HG03060 (cell line): ENCODE data around the gene UROS.

Experiments
- ATAC-seq: cut with Tn5 transposase; IDR thresholded peaks from one replicate; pipeline ENCODE4 v1.9.1; 2021; ENCODE audit warnings: low read depth, moderate number of reproducible peaks; ENCODE audit not compliant: unreplicated experiment

UROS gene

DNA sequence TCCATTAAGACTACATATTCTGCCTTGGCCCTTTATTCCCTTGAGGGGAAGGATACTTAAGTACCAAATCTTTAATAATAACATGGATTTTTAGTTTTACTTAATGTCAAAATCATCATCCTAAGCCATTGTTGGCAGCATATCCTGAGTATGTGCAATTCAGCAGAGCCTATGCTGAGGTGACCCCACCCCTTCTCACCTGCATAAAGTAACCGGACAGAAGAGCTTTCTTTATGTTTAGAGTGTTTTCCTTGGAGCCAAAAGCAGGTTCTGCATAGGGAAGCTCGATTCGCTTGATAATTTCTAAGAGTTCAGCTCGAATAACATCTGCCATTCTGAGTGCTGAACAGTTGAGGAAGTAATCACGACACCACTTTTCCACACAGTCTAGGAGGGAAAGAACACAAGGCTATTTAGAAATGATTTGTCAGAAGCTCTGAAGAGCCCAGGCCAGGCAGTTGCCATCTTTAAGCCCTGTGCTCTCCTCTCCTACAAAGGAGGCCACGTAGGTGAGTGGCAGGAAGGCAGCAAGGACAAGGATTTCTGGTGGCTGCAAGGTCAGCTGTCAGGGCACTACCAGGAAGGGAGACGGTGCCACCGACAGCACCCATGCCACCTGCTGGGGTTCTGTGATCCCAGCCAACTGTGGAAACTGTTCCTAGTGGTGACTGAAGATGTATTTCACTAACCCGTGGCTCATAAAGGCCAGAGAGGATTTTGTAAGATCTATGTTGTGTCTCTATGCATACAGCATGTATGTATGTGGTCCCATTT is 15.9 kb upstream of the UROS start:
- no peak for ATAC-seq

DNA sequence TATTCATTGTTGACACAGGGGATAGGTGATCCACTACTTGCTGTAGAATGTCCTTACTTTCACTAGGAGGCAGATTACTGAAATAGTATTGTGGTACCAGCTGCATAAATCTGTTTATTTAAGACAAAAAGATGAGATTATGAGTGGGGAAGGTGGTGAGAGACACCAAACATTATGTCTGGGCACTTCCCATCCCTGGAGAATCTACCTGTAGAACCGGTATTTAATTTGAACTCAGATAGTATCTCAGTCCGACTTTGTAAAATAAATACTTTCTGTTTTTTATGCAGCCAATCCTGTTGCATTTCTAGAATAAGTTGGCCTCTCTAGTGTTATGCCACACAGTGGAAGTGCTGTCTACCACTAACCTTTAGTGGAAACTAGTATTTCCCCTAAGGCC is 13.7 kb upstream of the UROS start:
- no peak for ATAC-seq

- ATAC-seq: no peak
Measured at GRCh38 chr10:125828311-125828710, 5.3 kb upstream of the UROS start.

- ATAC-seq: no peak
Measured at GRCh38 chr10:125827133-125827532, 4.1 kb upstream of the UROS start.

- ATAC-seq: no peak
Measured at GRCh38 chr10:125824736-125825135, 1.7 kb upstream of the UROS start.

GRCh38 chr10:125823663-125824251 is 699 bp upstream of the UROS start:
- ATAC-seq: no peak

DNA sequence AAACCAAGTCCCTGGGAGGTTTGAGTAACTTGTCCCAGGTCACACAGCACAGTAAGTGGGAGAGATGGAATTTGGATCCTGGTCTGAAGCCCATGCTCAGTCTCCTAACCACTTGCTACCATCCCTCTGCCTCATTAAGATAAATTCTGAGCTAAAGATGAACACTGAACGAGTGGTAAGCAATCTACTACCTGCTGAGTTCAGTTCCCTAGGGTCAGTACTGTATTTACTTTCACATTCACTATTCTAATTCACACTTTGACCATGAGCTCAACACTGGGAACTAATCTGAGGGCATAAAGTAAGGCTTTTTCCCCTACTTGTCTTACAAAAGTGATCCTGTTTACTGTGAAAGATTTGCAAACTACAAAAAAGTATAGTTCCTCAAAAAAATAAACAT is 2.4 kb downstream of the UROS start:
- ATAC-seq: peak; percentile 63

- no peak for ATAC-seq
Measured at GRCh38 chr10:125817337-125817946, 5.6 kb downstream of the UROS start.

DNA sequence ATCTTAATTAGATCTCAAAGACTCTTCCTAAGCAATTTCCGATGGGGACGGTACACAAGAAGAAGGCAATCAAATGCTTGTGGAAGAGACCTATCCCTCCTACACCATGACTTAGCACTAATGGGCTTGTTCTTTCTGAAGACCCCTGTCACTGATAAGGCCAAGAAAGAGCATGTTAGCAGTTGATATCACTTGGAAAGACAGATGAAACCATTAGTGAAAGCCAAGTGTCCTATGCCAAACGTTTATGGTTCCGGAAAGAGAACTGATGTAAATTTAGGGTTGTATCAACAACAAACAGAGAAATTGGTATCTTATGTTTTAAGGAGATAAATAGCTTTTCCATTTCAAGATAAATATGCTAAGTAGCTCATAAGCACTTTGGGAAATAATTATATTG is 6.5 kb downstream of the UROS start:
- ATAC-seq: no peak

- ATAC-seq: no peak
Measured at GRCh38 chr10:125815764-125816163, 7.3 kb downstream of the UROS start.

- ATAC-seq: no peak
Measured at GRCh38 chr10:125812128-125812750, 10.8 kb downstream of the UROS start.

DNA sequence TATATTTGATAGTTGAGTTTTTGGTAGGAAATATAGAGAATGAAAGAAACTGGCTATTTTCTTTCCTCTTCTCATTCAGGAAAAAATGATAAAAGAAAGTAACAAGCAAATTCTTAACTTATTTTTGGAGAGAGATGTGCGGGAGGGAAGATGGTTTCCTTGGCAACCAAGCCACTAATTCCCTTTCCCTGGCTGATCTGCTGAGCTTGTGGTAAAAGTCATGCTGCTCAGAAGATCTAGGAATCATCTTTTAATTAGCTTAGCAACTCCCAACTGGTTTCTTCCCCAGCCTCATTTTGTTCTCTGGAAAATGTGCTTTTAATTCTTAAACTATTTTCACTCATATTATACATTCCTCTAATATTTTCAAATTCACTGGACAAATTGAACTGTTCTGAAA is 11.8 kb downstream of the UROS start:
- no peak for ATAC-seq

GRCh38 chr10:125808047-125808446 is 15.0 kb downstream of the UROS start:
- no peak for ATAC-seq

DNA sequence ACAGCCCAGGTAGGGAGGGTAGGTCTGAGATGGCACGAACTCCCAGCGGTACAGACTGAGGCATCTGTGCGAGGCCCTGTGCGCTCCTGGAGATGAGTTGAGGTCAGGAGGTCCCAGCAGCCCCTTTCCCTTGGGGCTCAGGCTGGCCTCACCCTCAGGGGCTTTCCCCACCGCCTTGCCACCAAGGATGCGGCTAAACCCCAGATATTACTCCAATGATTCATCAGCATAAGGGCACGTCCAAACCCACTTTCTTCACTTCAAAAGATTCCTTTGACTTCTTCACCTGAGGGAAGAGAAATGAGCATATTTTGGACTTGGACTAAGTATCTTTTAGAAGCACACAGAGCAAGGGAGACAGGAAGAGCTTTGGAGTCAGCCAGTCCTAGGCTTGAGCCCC is 20.3 kb downstream of the UROS start:
- no peak for ATAC-seq

- no peak for ATAC-seq
Measured at GRCh38 chr10:125802131-125802530, 20.9 kb downstream of the UROS start.

- ATAC-seq: no peak
Measured at GRCh38 chr10:125801574-125801973, 21.5 kb downstream of the UROS start.

- ATAC-seq: no peak
Measured at GRCh38 chr10:125799451-125800182, 23.4 kb downstream of the UROS start.

DNA sequence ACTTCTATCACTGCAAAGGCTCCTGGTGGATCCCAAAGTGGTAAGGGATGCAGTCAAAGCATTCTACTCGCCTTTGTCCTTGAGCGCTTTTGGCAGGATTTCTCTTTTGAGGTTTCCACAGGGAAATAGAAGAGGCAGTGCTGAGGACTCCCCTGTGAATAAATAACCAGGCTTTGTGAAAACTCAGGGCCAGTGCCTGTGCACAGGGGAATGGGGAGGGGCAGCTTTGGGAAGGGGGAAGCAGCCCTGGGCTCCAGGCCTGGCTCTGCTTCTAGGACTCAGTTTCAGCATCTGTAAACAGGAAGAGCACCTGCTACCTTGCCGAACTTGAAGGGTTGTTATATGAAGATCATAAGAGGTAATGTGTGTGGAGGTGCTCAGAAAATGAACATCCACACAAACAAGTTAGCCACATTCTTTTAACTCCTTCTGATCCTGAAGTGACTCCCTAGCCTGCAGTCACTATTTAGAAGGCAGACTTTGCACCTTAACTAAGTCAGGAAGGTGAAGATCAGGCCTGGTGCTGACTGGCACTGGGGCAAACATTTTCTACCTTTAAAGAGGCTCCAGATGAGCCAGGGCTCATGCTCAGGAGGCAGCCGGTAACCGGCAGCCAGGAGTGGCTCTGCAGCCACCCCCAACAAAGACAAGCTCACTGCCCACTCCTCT is 24.9 kb downstream of the UROS start:
- no peak for ATAC-seq

DNA sequence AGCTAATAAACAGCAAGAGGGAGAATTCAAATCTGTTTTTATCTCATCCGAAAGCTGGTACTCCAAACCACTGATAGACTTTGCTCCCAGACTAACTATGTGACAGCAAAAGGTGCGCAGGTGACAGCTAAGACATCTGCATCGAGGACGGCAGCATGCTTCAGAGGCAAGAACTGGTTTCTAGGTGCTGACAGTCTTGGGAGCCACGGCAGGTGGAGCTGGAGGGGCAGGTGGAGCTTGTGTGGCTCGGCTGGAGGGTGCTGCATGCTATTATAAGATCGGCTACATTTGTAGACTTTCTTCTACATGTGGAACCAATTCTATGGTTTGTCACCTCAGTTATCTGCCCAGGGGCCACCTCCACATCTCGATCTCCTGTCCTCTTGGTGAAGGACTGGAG is 25.6 kb downstream of the UROS start:
- no peak for ATAC-seq

DNA sequence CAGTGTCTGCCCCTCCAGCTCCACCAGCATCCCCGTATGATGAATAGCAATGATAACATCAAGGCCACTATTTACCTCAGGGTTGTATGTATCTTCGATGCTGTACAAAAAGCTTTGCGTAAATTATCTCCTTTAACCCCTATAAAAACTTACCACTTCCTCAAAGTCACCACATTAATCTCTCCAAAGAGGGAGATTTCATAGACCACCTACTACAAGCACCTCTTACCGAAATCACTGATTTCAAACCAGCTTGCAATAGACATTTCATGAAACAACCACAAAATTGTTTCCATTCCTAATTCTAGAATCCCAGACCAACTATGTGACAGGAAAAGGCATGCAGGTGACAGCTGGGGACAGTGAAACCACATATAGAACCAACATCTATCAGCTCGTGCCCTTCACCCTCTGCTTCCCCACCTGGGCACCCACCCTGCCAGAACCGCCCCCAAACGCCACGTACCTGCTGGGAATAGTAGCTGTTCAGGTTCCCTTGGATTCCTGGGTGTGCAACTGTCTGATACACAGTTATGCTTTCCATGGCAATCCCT is 27.3 kb downstream of the UROS start:
- no peak for ATAC-seq
